ENCODE data around the gene SULT2B1.

The SULT2B1 gene

GRCh38 chr19:48598996-48599700 is 47.2 kb downstream of the SULT2B1 start:
- no peak for DNase-seq (ENCODE audit: low read depth in 1 of 2, low spot score in 1 of 2)

DNA sequence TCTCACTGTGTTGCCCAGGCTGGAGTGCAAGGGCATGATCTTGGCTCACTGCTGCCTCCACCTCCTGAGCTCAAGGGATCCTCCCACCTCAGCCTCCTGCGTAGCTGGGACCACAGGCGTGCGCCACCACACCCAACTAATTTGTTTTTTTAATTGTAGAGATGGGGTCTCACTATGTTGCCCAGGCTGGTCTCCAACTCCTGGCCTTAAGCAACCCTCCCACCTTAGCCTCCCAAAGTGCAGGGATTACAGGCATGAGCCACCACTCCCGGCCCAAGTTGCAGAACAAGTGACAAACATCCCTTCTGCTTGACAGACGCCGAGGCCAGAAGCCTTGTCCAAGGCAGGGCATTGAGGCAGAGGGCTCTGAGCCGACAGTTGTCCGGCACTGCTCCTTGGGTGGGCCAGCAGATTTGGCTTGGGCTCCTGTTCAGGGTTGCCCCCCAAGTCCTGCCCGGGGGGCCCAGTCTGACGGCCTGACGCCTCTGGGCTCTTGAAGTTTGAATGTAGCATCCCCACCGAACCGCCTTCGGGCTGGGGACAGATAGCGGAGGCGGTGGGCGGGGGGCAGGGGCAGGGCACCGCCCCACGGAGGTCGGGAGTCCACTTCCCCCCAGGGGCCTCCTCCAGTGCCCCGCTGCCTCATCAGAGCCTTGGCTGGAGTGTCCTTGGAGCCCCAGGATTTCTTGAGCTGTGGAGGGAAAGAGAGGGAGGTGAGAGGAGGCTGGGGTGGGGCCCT is 48.9 kb downstream of the SULT2B1 start:
- DNase-seq (ENCODE audit: low read depth in 1 of 2, low spot score in 1 of 2): no peak

DNA sequence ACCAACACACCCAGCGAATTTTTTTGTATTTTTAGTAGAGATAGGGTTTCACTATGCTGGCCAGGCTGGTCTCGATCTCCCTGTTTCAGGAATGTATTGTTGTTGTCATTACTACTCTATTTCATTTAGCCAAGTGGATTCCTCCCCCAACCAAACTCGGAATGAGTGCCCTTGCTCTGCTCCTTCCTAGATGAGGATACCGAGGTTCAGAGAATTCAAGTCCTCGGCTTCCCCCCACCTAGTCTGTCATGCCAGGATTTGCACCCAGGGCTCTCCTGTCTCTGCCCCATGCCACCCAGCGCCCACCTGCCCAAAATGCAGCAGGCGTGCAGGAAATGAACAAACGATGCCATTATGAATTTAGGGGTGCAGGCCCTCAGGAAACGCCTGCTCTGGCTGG is 51.0 kb downstream of the SULT2B1 start:
- DNase-seq (ENCODE audit: low read depth in 1 of 2, low spot score in 1 of 2): no peak

GRCh38 chr19:48603449-48603848 is 51.5 kb downstream of the SULT2B1 start:
- no peak for DNase-seq (ENCODE audit: low read depth in 1 of 2, low spot score in 1 of 2)

- no peak for DNase-seq (ENCODE audit: low read depth in 1 of 2, low spot score in 1 of 2)
Observed at GRCh38 chr19:48603850-48604249, 51.9 kb downstream of the SULT2B1 start.

GRCh38 chr19:48606463-48607358 is 54.7 kb downstream of the SULT2B1 start, which contains the start of gene SPACA4:
Gene SPACA4 (plus strand): TSS chr19:48606742. CDS start chr19:48606979, 237 bp downstream.
- DNase-seq (ENCODE audit: low read depth in 1 of 2, low spot score in 1 of 2): no peak

GRCh38 chr19:48607359-48607755 is 55.4 kb downstream of the SULT2B1 start:
- DNase-seq (ENCODE audit: low read depth in 1 of 2, low spot score in 1 of 2): no peak

- peak; percentile 26 to 32 for DNase-seq (ENCODE audit: low read depth in 1 of 2, low spot score in 1 of 2)
Observed at GRCh38 chr19:48608798-48609263, 56.9 kb downstream of the SULT2B1 start.

DNA sequence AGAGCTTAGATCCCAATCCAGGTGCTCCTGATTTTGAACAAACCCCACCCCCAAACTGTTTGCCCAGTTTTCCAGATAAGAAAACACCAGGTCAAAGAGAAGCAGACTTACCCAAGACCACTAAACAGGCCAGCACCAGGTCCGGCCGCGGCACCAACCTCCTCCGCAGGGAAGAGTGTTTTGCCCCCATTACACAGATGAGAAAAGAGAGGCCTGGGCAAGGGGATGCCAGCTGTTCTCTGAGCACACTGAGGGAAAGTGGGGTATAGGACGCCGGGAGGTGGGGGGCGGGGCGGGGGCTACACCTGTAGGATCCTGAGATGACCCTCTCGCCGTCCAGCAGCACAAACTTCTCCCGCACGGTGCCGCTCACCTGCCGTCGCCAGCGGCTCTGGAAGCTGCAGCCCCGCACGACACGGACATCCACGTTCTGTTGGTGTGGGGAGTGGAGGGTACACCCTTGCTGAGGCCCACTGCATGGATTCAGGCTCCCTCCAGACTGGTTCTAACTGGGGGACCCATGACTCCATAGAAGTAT is 57.7 kb downstream of the SULT2B1 start:
- DNase-seq (ENCODE audit: low read depth in 1 of 2, low spot score in 1 of 2): no peak

- DNase-seq (ENCODE audit: low read depth in 1 of 2, low spot score in 1 of 2): no peak
Observed at GRCh38 chr19:48611872-48612271, 59.9 kb downstream of the SULT2B1 start.

DNA sequence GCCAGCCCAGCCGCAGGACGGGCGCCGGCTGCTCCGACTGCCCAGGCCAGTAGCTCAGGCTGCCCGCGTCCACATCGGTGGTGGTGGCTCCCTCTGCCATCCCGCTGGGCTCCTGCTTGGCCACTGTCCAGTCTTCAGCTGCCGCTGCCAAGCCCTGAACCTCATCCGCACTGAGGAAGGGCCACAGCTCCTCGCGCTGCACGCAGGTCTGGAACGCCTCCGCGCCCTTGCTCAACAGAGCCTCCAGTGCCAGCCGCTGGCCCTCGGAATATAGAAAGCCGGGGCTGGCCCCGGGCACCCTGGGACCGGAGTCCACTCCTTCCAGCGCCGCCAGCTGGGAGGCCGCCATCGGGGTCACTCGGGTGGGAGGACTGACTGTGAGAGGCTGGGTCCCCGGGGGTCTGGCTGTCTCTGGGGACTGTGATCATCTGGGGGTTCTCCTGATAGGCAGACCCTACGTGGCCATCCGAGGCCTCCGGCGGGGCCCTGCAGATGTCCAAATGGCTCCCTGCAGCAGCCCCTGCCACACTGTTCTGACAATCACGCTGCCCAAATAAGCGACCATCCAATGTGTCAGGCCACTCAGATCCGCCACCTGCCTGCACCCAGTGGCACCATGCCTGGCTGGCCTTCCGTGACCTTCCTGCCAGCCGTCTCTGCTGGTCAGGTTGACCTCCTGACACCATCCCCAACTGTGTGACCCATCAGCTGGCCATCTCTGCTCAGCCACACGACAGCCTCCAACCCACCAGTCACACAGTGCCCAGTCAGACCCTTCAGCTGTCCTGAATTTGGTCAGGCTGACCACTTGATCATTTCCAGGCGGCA is 61.3 kb downstream of the SULT2B1 start:
- DNase-seq (ENCODE audit: low read depth in 1 of 2, low spot score in 1 of 2): no peak

DNA sequence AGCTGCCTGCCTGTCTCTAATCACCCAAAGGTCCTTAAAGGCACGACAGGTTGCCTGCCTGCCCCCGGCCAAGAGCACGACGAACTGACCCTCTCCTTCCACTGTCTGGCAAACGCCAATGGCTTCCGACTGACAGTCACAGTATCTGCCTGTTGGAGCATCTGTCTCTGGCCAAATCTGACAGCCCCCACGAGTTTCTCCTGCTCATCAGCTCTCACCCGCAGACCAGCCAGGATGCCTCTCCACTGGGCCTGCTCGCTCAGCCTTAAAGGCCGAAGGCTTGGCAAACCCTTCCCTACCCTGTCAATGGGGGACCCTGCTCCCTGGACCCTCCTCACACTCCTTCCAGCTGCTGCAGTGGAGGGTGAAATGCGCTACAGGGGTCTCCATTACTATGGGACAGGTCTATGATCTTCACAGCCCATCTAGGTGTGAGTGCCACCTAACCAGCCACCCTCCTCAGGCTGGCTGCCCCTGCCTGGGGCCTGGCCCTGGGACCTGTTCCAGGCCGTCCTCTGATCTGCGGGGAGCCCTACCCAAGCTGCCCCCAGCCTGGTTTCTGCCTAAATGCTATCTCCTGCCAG is 62.0 kb downstream of the SULT2B1 start:
- DNase-seq (ENCODE audit: low read depth in 1 of 2, low spot score in 1 of 2): no peak

DNA sequence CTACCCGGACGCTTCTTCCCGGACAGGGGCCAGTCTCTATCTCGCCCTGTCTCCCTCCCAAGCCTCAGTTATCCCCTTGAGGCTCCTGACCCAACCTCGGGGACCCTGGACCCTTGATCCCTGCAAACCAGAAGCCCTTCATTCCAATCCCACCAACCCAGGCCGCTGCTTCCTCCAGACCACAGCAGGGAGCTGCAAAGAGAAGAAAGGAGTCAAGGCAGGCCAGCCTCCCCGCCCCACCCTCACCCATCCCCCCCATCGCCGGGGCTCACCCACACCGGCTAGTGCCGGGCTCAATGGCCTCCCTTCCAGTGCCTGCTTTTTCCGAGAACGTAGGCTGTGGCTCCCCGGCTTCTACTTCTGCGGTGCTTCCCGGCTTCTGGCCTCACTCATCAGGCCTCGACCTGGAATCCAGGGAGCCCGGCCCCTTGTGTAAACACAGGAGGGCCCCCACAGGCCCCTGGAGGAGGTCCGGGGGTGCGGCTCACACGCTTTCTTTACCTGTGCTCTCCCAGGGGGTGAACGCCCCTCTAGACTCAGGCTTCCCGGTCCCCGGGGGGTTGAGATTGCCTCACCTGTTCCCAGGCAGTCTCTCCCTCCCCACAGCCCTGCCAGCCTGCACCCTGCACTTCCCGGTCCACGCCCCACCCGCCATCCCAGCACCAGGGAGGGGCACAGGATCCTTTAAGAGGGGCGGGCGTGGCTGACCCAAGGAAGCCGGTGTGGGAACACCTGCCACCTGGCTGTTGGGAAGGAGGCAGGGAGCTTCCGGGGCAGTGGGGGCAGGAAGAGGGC is 62.7 kb downstream of the SULT2B1 start, which contains the start of gene FAM83E:
TSS of gene FAM83E (minus strand) at position 641 of the 795 bp plus-strand sequence. CDS start 1,704 bp downstream, outside the sequence.
- no peak for DNase-seq (ENCODE audit: low read depth in 1 of 2, low spot score in 1 of 2)

- DNase-seq (ENCODE audit: low read depth in 1 of 2, low spot score in 1 of 2): no peak
Observed at GRCh38 chr19:48615231-48616040, 63.5 kb downstream of the SULT2B1 start.

GRCh38 chr19:48616041-48616436 is 64.1 kb downstream of the SULT2B1 start:
- no peak for DNase-seq (ENCODE audit: low read depth in 1 of 2, low spot score in 1 of 2)

DNA sequence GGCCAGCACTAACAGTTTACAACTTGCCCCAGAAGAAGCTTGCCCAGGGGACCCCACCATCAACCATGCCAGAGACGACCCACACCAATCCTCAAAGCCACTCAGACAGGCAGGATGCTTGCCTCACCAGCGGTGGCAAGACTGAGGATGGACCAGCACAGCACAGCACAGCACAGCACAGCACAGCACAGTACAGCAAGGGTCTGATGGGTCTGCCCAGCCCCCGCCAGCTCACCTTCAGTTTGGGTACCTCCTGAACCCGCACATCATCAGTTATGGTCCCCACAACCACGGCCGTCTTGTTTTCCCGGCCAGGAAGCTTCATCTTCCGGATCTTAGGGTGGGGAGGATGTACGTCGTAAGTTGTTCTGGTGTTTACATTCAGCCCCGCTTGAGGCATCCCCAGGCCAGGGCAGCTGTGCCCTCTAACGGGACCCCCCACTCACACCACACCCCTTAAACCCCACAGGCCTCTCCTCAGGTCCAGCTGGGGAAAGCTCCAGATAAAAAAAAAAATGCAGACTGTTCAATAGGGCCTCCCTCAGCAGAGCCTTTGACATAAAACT is 64.6 kb downstream of the SULT2B1 start:
- DNase-seq (ENCODE audit: low read depth in 1 of 2, low spot score in 1 of 2): no peak

DNA sequence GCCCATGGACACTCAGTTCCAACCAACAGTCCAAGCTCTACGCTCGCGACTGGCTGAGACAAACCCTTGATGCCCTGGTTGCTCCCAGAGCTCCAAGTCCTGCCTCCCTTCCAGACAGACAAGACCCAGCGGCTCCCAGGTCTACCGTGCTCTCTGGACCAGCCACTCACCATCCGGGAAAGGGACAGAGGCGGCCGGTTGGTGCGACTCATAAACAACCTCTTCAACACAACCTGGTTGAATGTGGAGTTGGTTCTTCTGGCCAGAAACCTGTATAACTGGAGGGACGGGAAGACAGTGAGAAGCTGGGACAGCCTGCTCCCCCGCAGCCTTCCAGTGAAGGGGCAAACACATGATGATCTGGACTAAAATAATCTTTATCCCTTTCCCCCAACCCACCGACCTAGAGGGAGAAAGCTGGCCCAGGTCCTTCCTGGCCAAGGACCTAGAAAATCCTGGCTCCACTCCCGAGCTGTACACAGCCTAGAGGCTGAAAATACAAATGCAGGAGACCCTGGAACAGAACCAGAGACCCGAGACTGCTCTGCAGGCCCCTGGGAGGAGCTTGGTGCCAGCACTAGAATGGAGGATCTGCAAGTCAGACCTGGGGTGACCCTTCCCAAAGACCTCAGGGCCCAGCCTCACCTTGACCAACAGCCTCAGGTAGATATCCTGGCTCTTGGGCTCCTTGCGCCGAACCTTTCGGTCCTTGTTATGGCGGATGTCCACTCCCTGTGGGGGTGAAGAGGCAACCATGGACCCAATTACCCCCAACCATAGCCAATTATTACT is 65.4 kb downstream of the SULT2B1 start:
- DNase-seq (ENCODE audit: low read depth in 1 of 2, low spot score in 1 of 2): no peak
